GM19468 (cell line): ENCODE measurements around the gene DNAJC24.

ENCODE experiments used
- ATAC-seq: cut with Tn5 transposase; IDR thresholded peaks from one replicate; pipeline ENCODE4 v1.9.1; 2021; ENCODE audit warnings: mild to moderate bottlenecking, moderate library complexity, moderate number of reproducible peaks; ENCODE audit not compliant: unreplicated experiment; ENCODE audit errors: extremely low read depth

DNAJC24 gene

DNA sequence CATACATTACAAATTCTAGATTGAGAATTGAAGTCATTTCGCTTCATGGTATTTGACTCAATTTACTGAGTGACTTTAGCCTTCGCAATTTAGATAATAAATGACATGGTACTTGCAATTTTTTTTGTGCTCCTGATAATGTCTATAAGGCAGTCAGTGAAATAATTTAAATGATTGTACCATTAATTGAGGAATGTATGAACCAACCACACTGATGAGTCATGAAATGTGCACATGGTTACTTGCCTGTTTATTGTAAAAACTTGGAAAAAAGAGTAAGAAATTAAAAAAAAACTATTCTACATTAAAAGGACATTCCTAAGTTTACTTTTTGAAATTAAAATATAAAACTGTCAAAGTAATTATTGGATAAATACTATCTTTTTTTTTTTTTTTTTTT, 43.3 kb downstream of the DNAJC24 start:
- ATAC-seq = no peak

DNA sequence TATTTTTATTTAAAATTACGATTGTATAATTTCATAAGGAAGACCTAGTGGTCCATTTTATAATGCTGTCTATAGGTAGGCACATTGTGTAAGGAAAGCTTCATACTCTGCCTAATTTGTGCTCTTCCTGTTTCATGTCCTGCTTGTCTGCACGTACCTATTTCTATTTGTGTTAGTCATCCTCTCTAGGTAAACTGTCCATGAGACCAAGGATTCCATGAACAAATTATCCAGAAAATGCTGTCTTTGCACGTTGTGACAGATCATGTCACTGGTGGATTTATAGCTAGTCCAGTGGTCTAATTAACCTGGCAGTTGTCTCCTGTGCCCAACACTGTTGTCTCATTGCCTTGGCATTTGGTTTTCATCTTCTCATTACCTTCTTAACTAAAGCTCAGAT, 44.7 kb downstream of the DNAJC24 start:
- ATAC-seq = no peak

DNA sequence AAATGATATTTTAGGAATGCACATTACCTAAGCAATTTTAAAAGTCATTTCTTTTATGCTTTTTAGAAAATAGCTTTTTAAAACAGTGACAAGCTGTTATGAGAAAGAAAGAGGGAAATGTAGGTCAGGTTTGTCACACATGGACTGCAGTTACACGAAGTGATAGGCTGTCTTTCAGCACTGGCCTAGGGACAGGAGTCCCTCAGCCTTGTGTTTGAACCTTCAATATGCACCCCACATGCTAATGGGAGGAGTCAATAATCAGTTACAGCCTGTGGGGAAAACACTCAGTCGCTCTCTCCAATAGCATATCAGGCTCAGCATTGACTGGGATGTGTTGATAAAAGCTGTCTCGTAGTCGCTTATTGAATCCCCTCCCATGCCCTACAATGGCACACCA, 45.8 kb downstream of the DNAJC24 start:
- no peak for ATAC-seq

DNA sequence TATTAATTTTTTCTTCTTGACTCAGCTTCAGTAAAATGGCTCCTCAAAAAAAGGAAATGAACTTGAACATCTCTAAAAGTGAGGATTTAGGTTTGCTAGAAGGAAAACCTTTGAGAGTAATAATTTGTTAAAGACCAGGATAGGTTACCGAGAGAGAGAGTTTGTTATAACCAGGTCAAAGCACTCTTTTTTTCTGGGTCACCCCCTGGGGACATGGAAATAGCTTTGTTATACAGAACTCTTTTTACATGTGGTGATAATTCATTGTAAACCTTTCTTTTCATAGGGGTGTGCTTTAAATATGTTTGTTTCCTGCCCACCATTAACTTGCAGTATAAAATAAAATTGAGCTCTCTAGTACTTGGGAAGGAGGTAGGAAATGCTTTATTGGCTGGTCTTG, 47.7 kb downstream of the DNAJC24 start:
- ATAC-seq = no peak

DNA sequence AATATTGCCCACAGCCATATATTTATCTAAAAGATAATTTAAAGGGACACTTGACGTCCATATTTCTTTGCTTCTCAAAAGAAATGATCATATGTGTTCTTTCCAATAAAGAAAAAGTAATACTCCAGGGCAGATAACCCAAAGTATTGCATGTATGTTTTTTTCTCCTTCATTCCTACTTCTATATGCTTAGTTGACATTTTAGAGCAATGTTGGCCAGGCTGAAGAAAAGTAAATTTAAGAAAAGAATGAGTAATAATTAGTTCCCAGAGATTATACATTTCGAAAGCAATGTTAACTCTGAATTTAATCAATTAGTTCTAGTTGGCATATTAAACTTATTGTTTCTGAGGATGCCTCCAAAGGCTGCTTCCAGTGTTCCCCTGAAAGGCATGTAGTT, 48.2 kb downstream of the DNAJC24 start:
- no peak for ATAC-seq

DNA sequence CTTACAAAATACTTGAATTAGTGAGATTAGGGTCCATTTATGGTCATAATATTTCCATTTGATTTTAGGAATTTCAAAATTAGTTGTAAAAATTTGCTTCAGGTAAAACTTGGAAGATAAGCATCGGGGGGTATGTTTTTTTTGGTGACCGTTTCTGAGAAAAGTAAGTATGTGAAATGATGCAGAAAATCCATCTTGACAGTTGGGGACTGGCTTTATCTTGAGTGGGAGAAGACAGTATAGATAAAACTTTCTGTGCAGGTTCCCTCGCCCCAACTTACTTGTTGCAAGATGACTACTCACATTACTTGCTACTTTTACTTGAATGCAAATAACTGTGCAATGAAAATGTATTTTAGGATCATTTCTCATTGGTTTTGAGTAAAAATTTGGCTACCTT, 49.5 kb downstream of the DNAJC24 start:
- no peak for ATAC-seq

DNA sequence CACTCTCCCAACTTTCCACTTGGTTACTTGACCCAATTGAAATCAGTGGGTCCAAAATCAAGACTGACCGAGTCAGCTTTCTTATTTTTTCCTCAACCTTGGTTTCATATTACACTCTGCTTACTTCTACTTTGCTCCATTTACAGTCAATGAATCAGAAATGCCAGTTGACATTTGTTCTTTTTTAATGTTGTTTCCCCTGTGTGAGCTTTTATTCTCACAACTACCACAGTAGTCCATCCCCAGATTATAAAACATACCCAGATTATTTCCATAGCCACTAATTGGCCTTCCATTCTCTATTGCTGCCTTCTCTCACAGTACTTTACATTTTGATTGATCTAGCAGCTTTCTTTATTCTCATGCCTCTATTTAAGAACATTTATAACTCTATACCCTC, 50.0 kb downstream of the DNAJC24 start:
- no peak for ATAC-seq

DNA sequence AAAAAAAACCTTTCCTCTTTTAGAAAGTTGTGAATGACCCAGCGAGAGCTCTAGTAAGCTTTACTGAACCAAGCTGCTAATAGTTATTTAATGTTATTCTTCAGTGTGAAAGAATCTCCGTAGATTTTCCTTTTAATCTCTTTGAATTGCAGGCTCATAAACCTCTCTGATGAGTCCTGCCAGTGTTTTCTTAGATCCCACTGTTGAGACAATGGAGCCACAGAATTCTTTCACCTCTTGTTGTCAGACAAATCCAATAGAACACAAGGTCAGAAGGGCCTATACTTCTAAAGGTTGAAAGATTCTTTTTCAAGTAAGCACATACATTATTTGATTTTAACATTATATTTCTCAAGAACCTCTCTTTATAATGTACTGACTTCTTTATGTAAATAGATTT, 52.2 kb downstream of the DNAJC24 start:
- ATAC-seq = no peak

DNA sequence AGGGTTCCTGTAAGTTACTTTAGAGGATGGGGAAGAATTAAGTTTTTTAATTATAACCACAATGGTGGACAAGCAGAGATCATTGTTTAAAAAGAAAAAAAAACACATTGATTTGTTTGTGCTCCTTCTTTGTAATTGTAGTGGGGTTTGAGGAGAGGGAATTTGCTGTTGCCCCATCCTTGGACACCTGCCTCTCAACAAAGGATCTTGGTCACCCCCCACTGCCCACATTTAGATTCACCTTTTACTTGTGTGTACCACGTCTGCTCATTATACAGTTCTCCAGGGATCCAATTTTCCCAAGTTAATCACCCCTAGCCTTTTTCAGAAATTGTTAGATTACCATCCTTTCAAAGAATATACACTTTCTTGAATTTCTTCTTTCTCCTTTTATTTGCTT, 53.0 kb downstream of the DNAJC24 start:
- ATAC-seq = no peak

DNA sequence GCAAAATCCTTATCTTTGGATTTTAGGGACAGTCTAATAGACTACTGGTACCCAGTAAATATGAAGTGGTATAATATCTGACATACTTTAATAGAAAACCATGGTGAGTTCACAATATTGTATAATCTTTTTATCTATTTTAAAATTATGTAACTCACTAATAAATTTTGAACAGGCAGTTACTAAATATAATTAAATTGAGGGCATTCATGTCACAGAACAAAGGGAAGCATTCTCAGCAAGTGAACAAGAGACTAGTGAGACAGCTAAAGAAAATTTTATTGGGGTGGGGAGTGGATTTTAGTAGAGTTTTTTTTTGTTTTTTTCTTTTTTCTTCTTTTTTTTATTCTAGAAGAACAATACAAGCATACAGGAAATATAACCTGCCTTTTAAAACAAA, 55.0 kb downstream of the DNAJC24 start:
- ATAC-seq = no peak

DNA sequence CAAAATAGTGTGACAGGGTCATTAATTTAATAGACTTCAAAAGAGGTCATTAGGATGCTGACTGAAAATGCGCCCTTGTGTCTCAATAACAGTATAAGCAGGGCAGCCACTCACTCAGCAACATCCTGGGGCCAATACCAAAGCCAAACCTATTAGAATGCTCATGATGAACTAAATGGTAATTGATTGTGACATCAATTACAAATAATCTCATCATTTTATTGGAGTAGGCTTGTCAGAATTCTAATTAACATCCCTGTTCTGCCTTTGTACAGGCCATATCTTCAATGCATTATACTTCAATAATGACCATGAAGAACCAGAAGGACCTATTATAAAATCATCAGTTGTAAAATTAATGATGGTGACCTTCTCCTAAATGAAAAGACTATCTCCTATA, 64.2 kb downstream of the DNAJC24 start:
- ATAC-seq = no peak

DNA sequence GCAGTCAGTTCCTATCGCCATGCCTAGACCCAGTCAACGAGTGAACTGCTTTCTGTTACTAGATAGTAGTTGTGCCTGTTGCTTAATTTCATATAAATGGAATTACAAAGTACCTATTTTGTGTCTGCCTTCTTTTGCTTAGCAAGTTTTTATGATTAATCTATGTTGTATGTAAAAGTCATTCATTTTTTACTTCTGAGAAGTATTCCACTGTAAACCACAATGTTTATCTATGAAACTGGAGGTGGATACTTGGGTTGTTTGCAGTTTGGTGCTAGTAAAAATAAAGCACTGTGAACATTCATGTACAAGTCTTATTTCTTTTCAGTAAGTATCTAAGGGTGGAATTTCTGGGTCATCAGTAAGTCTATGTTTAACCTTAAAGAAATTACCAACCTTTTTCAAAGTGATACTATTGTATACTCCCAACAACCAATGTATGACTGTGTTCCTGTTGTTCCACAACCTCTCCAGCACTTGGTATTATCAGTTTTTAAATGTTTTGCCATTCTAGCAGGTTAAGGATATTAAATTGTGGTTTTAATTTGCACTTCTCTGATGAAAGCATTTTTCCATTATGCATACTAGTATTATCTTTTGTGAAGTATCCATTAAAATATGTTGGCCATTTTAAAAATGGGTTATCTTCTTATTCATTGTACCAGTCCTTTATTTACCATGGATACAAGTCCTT, 68.2 kb downstream of the DNAJC24 start:
- no peak for ATAC-seq

DNA sequence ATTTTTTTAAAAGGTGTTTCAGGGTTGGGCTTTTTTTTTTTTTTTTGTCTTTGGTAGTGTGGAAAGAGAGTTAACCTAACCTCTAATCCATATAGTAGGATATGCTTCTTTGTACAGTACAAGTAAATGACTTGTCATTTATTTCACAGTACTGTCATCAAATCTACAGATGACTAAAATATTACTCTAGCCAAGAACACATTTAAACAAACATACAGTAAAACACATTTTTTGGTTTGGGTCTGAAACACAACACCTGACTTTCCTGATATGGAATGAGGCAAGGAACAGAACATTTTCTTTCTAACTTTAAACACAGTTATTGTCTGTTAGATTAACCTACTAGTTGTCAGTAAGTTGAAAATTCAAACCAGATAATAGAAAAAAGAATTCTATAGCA, 71.6 kb downstream of the DNAJC24 start:
- no peak for ATAC-seq

DNA sequence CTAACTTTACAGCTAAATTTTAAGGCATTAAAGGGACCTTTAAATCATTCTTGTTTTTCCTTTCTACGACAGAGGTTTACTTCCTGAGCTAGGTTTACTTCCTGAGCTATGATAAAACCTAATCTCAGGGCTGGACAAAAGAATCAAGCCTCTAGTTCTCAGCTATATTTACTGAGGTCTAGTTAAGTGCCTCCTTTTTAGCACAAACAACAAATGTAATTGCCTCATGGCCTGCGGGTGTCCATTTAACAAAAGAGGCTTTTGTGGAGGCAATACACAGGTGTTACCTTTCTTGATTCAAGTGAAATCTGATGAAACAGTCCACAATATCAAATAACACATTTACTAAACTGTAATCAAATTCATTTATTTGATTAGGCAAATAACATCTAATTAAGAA, 72.4 kb downstream of the DNAJC24 start:
- no peak for ATAC-seq

DNA sequence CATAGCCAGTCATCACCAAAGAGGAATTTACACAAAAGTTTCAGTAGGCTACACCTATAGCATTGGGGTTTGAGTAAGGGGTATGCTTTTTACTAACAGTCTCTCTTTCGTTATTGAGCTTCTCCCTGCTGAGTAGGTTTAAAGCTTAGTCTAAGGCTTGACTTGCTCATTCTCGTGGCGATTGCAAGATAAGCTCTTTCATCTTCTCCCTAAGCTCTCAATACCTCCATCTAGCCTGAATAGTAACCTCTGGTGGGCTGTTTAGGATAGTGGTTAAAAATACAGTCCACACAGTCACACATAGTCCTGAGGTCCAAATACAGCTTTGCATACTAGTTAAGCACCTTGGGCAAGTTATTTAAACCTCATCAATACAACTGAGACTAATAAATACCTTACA, 74.1 kb downstream of the DNAJC24 start:
- no peak for ATAC-seq

DNA sequence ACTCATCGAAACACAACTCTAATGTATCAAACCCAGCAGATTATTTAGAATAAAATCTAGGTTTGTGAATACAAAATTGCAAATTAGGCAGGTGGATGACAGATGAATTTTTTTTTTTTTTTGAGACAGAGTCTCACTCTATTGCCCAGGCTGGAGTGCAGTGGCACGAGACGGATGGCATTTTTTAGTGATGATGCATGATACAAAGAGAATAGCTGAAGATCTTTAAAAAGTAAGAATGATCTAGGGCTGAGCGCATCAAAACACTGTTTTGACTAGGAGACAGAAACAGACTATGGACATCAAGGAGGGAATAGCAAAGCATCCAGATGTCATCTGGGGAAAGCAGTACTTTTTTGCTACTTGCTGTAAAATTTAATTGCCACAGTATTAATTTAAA, 76.0 kb downstream of the DNAJC24 start:
- no peak for ATAC-seq

DNA sequence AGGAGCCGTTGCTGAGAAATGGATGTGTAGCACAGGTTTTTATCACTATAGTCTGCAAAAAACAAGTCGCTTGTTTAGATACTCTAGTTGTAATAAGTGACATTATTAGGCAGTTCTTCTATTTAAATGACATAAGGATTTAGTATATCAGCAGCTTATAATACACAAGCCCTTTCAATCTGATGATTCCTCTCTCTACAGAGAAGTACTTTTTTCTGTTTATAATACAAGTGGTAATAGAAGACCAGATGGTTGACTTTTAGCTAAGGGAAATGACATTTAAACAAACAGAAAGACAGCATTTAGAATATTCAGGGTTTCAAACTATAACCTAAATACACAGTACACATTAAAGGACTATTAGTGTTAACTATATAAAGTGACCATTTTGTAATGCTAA, 79.4 kb downstream of the DNAJC24 start:
- ATAC-seq = no peak

DNA sequence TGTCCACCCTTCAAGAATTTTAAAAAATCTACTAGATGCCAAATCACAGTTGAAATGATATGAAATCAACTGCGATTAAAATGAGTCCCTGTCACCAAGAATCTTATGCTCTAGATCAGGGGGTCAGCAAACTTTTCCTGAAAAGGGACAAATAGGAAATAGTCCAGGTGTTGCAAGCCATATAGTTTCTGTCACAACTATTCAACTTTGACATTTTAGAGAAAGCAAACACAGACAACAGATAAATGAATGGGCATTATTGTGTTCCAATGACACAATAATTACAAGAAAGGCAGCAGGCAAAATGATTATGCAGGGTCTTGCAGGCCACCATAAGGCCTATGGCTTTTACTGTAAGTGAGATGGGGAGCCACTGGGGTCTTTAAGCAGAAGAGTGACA, 81.2 kb downstream of the DNAJC24 start:
- ATAC-seq = no peak

DNA sequence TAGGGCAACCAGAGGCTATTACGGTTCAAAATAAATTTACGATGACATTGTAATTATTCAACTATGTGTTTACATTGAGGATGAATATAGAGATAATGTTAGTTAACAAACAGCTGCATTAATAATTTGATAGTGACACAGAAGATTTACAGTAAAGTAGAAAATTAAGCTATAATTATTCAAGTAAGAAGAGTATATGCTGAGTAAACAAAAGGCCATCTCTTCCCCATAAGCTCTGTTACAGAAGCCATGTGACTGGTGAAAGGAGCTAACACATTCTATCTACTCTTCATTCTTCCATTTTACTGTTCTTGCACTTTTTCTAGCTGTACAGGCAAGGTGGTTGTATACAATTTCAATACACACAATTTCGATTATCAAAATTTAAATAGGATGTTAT, 85.5 kb downstream of the DNAJC24 start:
- ATAC-seq = no peak

DNA sequence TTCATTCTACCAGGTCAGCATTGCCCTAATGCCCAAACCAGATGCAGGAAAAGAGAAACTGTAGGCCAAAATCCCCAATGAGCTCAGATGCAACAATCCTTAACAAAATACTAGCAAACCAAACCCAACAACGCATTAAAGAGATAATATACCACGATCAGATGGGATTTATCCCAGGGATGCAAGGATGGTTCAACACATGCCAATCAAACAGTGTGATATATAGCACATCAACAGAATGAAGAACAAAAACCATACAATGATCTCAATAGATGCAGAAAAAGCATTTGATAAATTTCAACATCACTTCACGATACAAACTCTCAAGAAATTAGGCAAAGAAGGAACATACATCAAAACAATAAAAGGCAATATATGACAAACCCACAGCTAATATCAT, 94.8 kb downstream of the DNAJC24 start:
- ATAC-seq = no peak

DNA sequence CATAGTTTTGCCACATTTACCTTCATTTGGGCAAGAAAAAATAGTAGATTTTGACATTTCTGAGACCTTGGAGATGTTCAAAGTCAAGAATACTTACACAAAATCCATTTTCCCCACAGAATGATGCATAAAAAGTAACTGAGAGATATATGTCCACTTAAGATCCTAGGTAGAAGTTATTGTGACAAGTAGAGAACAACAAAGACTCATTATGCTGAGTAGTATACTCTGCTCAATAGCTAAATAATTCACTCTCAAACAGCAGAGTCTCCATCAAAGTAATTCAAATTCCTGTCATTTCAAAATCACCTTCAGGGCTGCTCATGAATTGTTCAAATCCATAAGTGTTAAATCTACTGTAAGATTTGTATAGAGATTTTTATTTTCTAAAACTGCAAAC, 104.4 kb downstream of the DNAJC24 start:
- ATAC-seq = no peak

DNA sequence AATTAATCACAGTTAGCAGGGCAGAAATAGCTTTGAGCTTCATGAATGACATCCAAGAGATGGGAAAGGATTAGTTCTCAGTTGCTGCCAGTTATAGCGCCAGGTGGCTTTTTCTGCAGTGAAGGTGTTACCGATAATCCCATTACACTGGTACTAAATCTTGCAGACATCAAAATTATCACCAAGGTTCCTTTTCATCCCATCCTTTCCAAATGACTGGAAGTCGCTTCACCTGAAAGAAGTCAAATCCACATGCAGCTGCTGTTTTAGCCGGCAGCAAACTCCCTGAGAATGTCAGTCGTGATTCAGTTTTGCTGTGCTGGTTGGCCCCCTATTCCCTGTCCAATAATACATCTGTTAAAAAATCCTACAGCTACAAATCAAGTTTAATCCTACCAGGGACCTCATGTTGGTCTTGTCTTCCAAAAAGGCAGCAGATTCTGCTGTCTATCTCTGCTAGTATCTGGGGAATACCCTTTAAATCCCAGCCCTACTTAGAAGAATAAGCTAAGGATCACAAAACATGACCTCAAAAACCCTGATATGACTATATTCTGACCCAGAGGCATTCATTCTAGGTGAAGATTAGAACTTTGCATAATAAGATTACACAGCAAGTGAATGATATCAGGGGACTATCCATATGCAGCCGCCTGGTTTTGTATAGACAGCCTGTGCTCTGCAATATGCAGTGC, 108.0 kb downstream of the DNAJC24 start:
- ATAC-seq = no peak
